Osteocyte (in vitro differentiated cells): ENCODE results near the gene GNB3. TPM values are rescaled to one million over a fixed set of nuclear protein-coding genes. Genes with fewer than 3 reads are reported as not detected.
"Not testable (repeated sequence)": the region's sequence is repeated elsewhere in the genome, so short reads cannot be mapped to it uniquely, and the experiment has no call there.

Source experiments
- DNase-seq: peaks from one replicate; pipeline ENCODE4 v3.0.0; 2021; ENCODE audit warnings: mixed read lengths; ENCODE audit not compliant: unreplicated experiment; ENCODE audit errors: extremely low spot score
- H3K27ac Mint-ChIP-seq: one replicate; pipeline ENCODE4 v1.8.0; 2021; ENCODE audit warnings: mild to moderate bottlenecking, mixed read lengths; ENCODE audit not compliant: unreplicated experiment
- H3K27me3 Mint-ChIP-seq: one replicate; pipeline ENCODE4 v1.8.0; 2021; ENCODE audit warnings: mixed read lengths; ENCODE audit not compliant: unreplicated experiment
- H3K36me3 Mint-ChIP-seq: one replicate; pipeline ENCODE4 v1.8.0; 2021; ENCODE audit warnings: mixed read lengths; ENCODE audit not compliant: unreplicated experiment
- H3K4me1 Mint-ChIP-seq: one replicate; pipeline ENCODE4 v1.8.0; 2021; ENCODE audit warnings: mixed read lengths; ENCODE audit not compliant: unreplicated experiment
- H3K4me3 Mint-ChIP-seq: one replicate; pipeline ENCODE4 v1.8.0; 2021; ENCODE audit warnings: mild to moderate bottlenecking, moderate library complexity, mixed read lengths; ENCODE audit not compliant: unreplicated experiment
- H3K9me3 Mint-ChIP-seq: one replicate; pipeline ENCODE4 v1.8.0; 2021; ENCODE audit warnings: mixed read lengths; ENCODE audit not compliant: unreplicated experiment
- total RNA-seq: library from RNA; stranded (reverse); gene quantifications from 2 replicates; pipeline ENCODE4 v1.2.1, GENCODE V29; 2021
- TF ChIP-seq, protein P1 (sequence below): fragments of 200-600 bp; sonication (generic); IDR thresholded peaks from 2 replicates; pipeline ENCODE4 v1.5.0; 2021; ENCODE audit warnings: antibody characterized with exemption, mild to moderate bottlenecking, moderate library complexity

GNB3 gene
- total RNA-seq, 1 donor from 2014 or later: 10.6 TPM

DNA sequence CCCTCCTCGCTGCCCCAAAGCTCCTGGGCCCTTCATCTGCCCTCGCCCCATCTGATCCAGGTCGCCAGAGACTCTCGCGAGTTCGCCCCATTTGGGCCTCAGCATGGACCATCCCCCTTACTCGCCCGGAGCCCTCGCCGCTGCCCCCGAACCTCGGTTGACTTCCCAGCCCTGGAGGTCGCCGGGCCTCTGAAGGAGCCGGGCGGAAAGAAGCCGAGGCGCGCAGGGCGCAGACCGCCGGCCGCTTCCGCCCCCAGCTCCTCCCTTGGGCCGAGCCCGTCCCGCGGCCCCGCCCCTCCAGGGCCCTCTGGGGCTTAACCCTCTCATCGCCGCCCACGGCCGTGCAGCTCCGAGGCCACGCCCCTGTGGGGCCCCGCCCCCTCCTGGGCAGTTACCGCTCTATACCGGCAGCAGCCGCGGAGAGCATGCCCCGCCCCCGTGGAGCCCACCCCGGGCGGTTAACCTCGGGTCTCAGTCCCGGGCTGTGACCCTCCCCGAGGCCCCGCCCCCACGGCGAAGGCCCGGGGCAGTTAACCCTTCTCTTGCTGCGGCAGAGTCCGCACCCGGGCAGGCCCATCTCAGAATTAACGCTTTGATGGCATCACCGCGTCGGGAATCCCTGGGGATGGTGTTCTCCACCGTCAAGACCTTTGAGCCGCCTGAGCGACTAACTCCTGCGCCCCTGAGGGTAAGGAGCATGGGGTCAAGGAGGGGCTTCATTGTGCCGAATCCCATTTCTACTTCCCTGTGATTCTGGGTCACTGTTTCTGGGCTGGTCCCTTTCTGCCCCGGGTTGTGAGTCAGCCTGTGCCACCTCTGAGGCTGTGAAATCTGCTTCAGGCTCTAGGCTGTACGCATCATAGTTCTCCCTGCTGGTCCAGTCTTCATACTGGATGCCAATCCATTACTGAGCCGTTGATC, 32.6 kb downstream of the GNB3 start, which contains the start of gene SPSB2:
TSS of gene SPSB2 (minus strand) at position 210 of the 921 bp plus-strand sequence. CDS start 402 bp downstream, outside the sequence.
- DNase-seq: peak; percentile 98
- Mint-ChIP-seq H3K27ac (peak within 1 kb of the TSS; percentile 88), H3K36me3 (peaks cover 26% of the 10 kb centered on the region), H3K27me3 (no peaks in the 10 kb centered on the region), H3K4me1 (peaks cover 41% of the 10 kb centered on the region), H3K4me3 (peak within 1 kb of the TSS; percentile 86), H3K9me3 (no peaks in the 10 kb centered on the region)
- TF ChIP-seq, protein P1, sequence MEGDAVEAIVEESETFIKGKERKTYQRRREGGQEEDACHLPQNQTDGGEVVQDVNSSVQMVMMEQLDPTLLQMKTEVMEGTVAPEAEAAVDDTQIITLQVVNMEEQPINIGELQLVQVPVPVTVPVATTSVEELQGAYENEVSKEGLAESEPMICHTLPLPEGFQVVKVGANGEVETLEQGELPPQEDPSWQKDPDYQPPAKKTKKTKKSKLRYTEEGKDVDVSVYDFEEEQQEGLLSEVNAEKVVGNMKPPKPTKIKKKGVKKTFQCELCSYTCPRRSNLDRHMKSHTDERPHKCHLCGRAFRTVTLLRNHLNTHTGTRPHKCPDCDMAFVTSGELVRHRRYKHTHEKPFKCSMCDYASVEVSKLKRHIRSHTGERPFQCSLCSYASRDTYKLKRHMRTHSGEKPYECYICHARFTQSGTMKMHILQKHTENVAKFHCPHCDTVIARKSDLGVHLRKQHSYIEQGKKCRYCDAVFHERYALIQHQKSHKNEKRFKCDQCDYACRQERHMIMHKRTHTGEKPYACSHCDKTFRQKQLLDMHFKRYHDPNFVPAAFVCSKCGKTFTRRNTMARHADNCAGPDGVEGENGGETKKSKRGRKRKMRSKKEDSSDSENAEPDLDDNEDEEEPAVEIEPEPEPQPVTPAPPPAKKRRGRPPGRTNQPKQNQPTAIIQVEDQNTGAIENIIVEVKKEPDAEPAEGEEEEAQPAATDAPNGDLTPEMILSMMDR: no peak

DNA sequence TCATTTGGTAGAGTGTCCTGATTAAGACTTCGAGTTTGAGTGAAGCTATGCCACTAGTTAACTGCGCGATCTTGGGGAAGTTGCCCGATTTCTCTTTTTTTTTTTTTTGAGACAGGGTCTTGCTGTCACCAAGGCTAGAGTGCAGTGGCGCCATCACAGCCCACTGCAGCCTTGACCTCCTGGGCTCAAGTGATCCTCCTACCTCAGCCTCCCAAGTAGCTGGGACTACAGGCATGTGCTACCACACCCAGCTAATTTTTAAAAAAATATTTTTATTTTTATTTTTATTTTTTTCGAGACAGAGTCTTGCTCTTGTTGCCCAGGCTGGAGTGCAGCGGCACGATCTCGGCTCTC, 33.3 kb downstream of the GNB3 start:
- not testable (repeated sequence) for H3K27me3 Mint-ChIP-seq, H3K9me3 Mint-ChIP-seq, DNase-seq
- Mint-ChIP-seq H3K4me3 (peak overlapping the region; percentile 86), H3K27ac (peak overlapping the region; percentile 88), H3K4me1 (peaks cover 35% of the 10 kb centered on the region), H3K36me3 (peaks cover 26% of the 10 kb centered on the region)

DNA sequence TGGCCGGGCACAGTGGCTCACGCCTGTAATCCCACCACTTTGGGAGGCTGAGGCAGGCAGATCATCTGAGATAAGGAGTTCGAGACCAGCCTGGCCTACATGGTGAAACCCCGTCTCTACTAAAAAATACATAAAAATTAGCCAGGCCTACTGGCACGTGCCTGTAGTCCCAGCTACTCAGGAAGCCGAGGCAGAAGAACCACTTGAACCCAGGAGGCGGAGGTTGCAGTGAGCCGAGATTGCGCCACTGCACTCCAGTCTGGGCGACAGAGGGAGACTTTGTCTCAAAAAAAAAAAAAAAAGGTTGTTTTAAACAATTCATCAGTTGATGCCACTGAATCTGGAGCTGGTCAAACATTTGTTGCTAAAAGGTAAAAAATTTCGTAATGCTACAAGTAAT, 39.1 kb downstream of the GNB3 start:
- not testable (repeated sequence) for H3K9me3 Mint-ChIP-seq

DNA sequence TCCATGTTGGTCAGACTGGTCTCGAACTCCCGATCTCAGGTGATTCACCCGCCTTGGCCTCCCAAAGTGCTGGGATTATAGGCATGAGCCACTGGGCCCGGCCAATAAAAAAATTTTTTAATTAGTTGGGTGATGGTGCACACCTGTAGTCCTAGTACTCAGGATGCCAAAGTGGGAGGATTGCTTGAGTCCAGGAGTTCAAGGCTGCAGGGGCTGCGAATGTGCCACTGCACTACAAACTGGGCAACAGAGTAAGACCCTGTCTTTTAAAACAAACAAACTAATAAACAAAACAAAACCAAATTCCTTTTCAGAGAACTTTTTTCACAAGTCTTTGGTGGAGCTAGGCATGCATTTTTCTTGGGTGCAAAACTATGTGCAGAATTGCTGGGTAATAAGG, 42.5 kb downstream of the GNB3 start:
- TF ChIP-seq, protein P1: no peak
- H3K9me3 Mint-ChIP-seq: no peaks in the 10 kb centered on the region
- H3K36me3 Mint-ChIP-seq: no peaks in the 10 kb centered on the region
- H3K4me1 Mint-ChIP-seq: no peaks in the 10 kb centered on the region
- H3K27ac Mint-ChIP-seq: no peak overlapping the region
- H3K27me3 Mint-ChIP-seq: no peaks in the 10 kb centered on the region
- no peak for DNase-seq
- no peak overlapping the region for H3K4me3 Mint-ChIP-seq

More for the DNA sequence above, 39.1 kb downstream of the GNB3 start:
- DNase-seq, H3K4me3 Mint-ChIP-seq, H3K36me3 Mint-ChIP-seq, H3K4me1 Mint-ChIP-seq, H3K27me3 Mint-ChIP-seq: not testable (repeated sequence)
- peak overlapping the region; percentile 31 for H3K27ac Mint-ChIP-seq

DNA sequence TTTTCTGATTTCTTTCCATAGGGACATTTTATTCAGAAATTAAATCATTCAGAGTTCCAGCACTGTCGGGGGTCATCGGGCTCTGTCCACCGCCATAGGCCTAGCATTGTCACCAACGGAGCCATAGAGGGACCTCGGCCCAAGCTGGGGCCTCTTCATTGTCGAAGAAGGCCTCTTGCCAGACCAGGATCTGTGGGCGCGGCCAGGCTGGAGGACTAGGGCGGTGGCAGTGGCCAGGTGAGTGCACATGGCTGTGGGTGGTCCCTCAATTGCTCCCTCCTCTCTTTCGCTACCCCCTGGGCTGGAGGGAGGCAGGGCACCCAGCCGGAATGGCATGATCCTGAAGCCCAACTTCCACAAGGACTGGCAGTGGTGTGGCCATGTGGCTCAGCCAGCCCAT, 43.0 kb downstream of the GNB3 start:
- H3K4me1 Mint-ChIP-seq: no peaks in the 10 kb centered on the region
- DNase-seq: no peak
- H3K36me3 Mint-ChIP-seq: no peaks in the 10 kb centered on the region
- no peak overlapping the region for H3K27ac Mint-ChIP-seq
- H3K27me3 Mint-ChIP-seq: no peaks in the 10 kb centered on the region
- no peak overlapping the region for H3K4me3 Mint-ChIP-seq
- TF ChIP-seq, protein P1: no peak
- H3K9me3 Mint-ChIP-seq: no peaks in the 10 kb centered on the region

DNA sequence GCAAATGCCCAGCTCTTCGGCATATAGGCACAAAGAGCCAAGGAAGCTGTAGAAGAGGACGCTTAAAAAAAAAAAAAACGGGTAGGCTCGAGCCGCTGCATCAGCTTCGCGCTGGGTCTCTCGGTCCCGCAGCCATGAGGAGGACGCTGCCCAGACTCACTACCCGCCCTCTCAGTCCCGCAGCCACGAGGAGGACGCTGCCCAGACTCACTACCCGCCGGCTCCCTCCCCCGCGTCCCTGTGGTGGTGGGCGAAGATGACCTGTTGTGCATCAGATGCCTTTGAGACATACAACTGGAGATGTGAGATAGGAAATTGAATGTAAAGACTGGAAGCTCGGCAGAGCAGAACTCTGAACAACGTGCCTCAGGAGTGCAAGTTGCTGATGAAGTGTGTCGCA, 43.8 kb downstream of the GNB3 start:
- TF ChIP-seq, protein P1: no peak
- H3K36me3 Mint-ChIP-seq: no peaks in the 10 kb centered on the region
- H3K4me3 Mint-ChIP-seq: no peak overlapping the region
- no peaks in the 10 kb centered on the region for H3K27me3 Mint-ChIP-seq
- DNase-seq: no peak
- H3K4me1 Mint-ChIP-seq: no peaks in the 10 kb centered on the region
- no peak overlapping the region for H3K27ac Mint-ChIP-seq
- no peaks in the 10 kb centered on the region for H3K9me3 Mint-ChIP-seq

DNA sequence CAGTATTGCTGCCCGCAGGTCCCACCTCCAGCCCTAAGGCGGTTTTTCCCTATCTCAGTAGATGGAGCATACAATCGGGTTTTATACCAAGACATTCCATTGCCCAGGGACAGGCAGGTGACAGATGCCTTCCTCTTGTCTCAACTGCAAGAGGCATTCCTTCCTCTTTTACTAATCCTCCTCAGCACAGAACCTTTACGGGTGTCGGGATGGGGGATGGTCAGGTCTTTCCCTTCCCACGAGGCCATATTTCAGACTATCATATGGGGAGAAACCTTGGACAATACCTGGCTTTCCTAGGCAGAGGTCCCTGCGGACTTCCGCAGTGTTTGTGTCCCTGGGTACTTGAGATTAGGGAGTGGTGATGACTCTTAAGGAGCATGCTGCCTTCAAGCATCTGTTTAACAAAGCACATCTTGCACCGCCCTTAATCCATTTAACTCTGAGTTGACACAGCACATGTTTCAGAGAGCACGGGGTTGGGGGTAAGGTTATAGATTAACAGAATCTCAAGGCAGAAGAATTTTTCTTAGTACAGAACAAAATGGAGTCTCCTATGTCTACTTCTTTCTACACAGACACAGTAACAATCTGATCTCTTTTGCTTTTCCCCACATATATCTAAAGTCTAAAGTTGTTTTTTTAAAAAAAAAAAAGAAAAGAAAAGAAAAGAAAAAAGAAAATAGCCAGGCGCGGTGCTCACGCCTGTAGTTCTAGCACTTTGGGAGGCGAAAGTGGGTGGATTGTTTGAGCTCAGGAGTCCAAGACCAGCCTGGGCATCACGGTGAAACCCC, 45.7 kb downstream of the GNB3 start:
- H3K27me3 Mint-ChIP-seq, H3K4me1 Mint-ChIP-seq, H3K36me3 Mint-ChIP-seq, DNase-seq, H3K9me3 Mint-ChIP-seq, H3K4me3 Mint-ChIP-seq: not testable (repeated sequence)
- peak overlapping the region; percentile 35 for H3K27ac Mint-ChIP-seq
